Measurements from ENCODE around the gene RPS24. TPM values are rescaled to one million over a fixed set of nuclear protein-coding genes. Genes with fewer than 3 reads are reported as not detected.

The RPS24 gene
- total and polyA plus RNA-seq, 2 of the 13 experiments (the other 11 are each of a cell fraction or from before 2014, with no cell fraction given), result 2,690 to 3,319 TPM

DNA sequence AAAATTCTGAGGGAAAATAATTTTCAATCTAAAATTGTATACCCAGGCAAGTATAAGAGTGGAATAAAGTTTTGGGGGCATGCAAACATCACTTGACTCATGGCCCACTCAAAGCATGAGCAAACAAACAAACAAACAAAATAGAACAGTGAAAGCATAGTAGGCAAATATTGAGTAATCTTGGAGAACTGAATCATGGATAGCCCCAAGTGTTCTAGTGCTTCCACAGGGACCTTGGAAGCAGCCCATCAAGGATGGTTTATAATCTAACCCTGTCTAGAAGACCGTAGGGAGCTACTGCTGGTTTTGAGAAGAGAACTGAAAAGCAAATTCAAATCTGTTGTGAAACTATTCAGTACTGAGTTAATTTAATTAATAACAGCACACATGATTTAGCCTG is 26.5 kb upstream of the RPS24 start:
- in situ Hi-C loops (cut with HindIII; ENCODE audit: extremely low pct_ligation_motif_present, low pct_unique_long_range_greater_than_20kb), result no loop called here
- no peaks in the 10 kb centered on the region for H3K27me3 ChIP-seq (ENCODE audit: control insufficient read depth in 1 of 2, insufficient read depth in 2 of 2, low read length in 2 of 2)
- FAIRE-seq (no peak), DNase-seq (ENCODE audit: low spot score) (no peak), ATAC-seq (no peak)
- no TSS peak for BruUV-seq (replicated peaks)
- POLR2A ChIA-PET, result no interaction called here
- no peak overlapping the region for H3K4me3 ChIP-seq (replicated peaks in 1 of 3; ENCODE audit: insufficient read depth in 1 of 3, low read depth in 2 of 3, low read length in 3 of 3)
- no peaks in the 10 kb centered on the region for H3K9me3 ChIP-seq (ENCODE audit: low read length)
- no peak overlapping the region for H2AFZ ChIP-seq (ENCODE audit: low read length)
- peaks cover 23 to 85% of the 10 kb centered on the region in 2 experiments for H3K36me3 ChIP-seq (replicated peaks in 1 of 2; ENCODE audit: control insufficient read depth in 1 of 2, insufficient read depth in 2 of 2, low read length in 2 of 2)
- H4K20me1 ChIP-seq (ENCODE audit: insufficient read depth, low read length), result no peaks in the 10 kb centered on the region
- H3K9ac ChIP-seq (ENCODE audit: insufficient read depth, low read depth, low read length), result no peak overlapping the region
- no peaks in the 10 kb centered on the region for H3K79me2 ChIP-seq (ENCODE audit: insufficient read depth, low read length)
- no peak overlapping the region for H3K4me2 ChIP-seq (ENCODE audit: low read depth, low read length)
- no peaks in the 10 kb centered on the region for H3K4me1 ChIP-seq (ENCODE audit: insufficient read depth, low read length)
- CTCF ChIA-PET (ENCODE audit: low intra/inter-chr PET ratio, low total read pairs), result no interaction called here
- H3K27ac ChIP-seq (ENCODE audit: extremely low read length, insufficient read depth, low read length), result no peak overlapping the region
- 100% methylated on average over 1 of the region's 1 CpG for WGBS (ENCODE audit: low lambda C conversion rate)
- intact Hi-C loops (cut with micrococcal nuclease; ENCODE audit: unreplicated experiment), result no loop called here
- TF ChIP-seq ZNF687 (CRISPR knock-in tag; IDR thresholded peaks at IDR 0.05) (no peak), ZMYM2 (CRISPR knock-in tag; IDR thresholded peaks at IDR 0.05) (no peak), REST (IDR thresholded peaks at IDR 0.05; ENCODE audit: borderline replicate concordance in 1 of 2, low read depth in 1 of 2, low read length in 2 of 2) (no peak), ATM (IDR thresholded peaks at IDR 0.05; ENCODE audit: borderline replicate concordance) (no peak), GTF2F1 (IDR thresholded peaks at IDR 0.05; ENCODE audit: low read length) (no peak), ZNF20 (CRISPR knock-in tag; IDR thresholded peaks at IDR 0.05) (no peak), ARHGAP35 (CRISPR knock-in tag; IDR thresholded peaks at IDR 0.05; ENCODE audit: borderline replicate concordance) (no peak), ZBTB49 (CRISPR knock-in tag; IDR thresholded peaks at IDR 0.05; ENCODE audit: borderline replicate concordance) (no peak), SRSF1 (optimal IDR thresholded peaks at IDR 0.05; ENCODE audit: low read depth, low read length) (no peak)
- TF ChIP-seq, protein P1, sequence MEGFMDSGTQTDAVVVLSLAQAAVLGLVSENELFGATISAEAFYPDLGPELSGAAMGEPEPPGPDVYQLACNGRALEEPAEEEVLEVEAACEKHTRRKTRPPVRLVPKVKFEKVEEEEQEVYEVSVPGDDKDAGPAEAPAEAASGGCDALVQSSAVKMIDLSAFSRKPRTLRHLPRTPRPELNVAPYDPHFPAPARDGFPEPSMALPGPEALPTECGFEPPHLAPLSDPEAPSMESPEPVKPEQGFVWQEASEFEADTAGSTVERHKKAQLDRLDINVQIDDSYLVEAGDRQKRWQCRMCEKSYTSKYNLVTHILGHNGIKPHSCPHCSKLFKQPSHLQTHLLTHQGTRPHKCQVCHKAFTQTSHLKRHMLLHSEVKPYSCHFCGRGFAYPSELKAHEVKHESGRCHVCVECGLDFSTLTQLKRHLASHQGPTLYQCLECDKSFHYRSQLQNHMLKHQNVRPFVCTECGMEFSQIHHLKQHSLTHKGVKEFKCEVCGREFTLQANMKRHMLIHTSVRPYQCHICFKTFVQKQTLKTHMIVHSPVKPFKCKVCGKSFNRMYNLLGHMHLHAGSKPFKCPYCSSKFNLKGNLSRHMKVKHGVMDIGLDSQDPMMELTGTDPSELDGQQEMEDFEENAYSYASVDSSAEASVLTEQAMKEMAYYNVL (CRISPR knock-in tag; IDR thresholded peaks at IDR 0.05; ENCODE audit: borderline replicate concordance), result no peak
- TF ChIP-seq, protein P2, sequence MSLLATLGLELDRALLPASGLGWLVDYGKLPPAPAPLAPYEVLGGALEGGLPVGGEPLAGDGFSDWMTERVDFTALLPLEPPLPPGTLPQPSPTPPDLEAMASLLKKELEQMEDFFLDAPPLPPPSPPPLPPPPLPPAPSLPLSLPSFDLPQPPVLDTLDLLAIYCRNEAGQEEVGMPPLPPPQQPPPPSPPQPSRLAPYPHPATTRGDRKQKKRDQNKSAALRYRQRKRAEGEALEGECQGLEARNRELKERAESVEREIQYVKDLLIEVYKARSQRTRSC (CRISPR knock-in tag; IDR thresholded peaks at IDR 0.05; ENCODE audit: low read depth), result no peak

All from HepG2 (cell line).